NCI-H446 treated with DMSO at 0.1 percent for 48 hours (cell line): ENCODE results near the gene HES7.
A peak's percentile ranks its signal among the peaks of the same experiment; 100 is the strongest.
"Not testable (repeated sequence)": the region's sequence is repeated elsewhere in the genome, so short reads cannot be mapped to it uniquely, and the experiment has no call there.

Source experiments
- DNase-seq: peaks from one replicate; lab custom pipeline; 2025; lab: John Stamatoyannopoulos, UW

Gene HES7

DNA sequence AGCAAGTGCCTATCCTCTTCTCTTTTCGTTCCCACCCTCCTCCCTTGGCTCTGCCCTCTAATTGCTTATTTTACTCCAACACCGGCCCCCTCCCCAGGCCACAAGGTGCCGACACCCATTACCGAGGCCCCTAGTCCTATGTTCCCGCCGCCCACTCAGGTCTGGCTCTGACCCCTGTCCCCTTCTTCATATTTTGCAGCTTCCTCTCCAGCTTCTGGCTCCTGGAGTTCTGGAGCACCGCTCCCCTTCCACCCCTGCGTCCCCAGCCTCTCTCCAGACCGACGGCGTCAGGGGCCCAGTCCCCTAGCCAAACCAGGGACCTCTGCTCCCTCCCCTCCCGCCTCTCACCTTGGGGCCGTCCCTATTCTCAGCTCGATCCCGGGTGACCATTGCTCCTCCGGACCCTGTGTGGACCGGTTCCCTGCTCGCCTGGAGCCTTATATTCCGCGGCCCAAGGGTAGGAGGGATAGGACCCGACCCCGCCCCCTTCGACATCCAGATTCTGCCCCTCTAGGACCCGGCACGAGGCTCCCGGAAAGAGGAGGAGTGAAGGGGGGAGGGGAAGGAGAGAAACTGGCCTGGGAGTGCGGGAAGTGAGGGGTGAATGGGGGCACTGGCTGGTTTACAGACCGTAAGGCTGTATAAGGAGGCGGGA, at the start of gene HES7:
TSS of gene HES7 (minus strand) at position 412 of the 655 bp plus-strand sequence. CDS start at position 390, 22 bp downstream.
- no peak for DNase-seq

DNA sequence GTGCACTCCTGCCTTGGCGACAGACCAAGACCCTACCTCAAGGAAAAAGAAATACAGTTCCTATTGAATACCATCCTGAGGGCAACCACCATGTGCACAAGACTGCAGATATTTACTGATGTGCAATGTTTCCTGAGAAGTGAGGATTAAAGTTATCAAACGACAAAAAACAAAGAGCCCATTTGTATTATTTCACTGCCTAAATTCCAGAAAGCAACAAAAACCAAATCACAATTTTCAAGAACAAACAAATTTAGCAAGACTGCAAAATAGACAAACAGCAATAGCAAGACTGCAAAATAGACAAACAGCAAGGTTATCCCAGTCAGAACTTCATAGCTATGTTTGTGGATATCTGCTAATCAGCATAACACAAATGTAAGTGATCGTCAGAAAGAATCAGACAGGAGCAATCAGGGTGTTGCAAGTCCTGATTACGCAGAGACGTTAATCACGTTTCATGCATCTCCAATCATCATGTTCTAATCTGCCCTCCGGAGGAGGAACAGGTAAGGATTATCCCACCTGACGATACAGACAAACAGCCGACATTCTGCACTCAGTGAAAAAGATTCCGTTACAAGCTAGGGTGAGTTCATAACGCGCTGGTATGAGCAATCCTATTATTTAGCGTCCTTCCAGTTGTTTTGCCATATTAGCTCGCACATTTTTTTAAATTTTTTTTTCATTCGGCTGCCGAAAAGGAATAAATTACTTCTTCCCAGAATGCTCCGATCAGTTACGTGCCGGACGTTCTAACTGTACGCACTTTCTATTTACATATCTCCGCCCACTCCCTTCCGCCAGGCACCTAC, 49.4 kb upstream of the HES7 start:
- peak; percentile 99 for DNase-seq

DNA sequence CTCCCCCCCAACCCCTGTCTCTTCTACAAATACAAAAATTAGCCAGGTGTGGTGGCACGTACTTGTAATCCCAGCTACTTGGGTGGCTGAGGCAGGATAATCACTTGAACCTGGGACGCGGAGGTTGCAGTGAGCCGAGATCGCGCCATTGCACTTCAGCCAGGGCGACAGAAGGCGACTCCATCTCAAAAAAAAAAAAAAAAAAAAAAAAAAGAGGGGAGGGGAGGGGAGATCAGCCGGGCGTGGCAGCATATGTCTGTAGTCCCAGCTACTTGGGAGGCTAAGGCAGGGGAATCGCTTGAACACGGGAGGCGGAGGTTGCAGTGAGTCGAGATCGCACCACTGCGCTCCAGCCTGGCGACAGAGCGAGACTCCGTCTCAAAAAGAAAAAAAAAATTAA, 46.3 kb upstream of the HES7 start:
- DNase-seq, result not testable (repeated sequence)

DNA sequence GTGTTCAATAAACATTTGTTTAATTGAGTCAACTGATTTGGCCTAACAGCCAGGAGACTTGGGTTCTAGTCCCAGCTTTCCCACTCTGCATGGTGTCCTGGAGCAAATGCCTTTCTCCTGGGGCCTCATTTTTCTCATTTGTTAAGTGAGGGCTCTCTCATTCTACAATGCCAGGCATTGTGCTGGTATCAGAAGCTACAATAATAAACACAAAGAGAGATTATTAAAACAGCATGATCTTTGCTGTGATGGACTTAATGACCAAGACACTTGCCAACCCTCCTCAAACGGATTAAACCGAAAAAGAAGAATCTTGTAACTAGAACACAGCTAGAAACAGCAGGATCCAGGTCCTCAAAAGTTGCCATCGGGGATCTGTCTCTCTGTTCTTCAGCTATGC, 43.6 kb upstream of the HES7 start:
- DNase-seq, result no peak

DNA sequence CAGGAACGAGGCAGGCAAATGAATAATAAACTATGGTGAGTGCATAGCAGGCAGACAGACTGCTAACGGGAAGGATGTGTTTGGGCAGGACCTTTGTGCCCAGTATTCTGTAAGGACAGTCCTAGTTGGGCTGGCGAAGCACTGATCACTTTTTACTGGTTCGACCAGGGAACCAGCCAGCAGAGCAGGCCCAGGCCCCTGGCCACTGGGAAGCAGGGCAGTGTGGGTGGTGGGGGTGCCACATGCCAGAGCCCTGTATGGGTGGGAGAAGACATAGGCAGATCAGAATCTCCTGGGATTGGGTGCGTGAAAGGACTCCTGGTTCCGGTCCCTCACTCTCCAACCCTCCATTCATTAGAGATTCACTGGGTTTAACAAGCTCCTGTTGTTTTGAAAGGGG, 42.8 kb upstream of the HES7 start:
- no peak for DNase-seq

DNA sequence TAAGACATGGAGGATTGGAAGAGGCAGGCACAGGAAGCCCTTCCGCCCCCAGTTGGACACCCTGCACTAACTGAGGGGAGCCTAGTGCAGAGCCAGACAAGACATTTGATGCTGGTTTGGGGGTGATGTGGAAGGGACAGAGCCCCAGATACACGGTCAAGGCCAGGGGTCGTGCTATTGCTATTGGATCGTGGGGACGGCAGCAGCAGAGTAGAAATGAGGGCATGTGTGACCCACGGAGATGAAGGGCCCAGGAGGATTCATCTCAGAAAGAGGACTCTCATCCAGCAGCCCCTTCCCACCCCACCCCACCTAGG, 40.9 kb upstream of the HES7 start:
- DNase-seq, result no peak

DNA sequence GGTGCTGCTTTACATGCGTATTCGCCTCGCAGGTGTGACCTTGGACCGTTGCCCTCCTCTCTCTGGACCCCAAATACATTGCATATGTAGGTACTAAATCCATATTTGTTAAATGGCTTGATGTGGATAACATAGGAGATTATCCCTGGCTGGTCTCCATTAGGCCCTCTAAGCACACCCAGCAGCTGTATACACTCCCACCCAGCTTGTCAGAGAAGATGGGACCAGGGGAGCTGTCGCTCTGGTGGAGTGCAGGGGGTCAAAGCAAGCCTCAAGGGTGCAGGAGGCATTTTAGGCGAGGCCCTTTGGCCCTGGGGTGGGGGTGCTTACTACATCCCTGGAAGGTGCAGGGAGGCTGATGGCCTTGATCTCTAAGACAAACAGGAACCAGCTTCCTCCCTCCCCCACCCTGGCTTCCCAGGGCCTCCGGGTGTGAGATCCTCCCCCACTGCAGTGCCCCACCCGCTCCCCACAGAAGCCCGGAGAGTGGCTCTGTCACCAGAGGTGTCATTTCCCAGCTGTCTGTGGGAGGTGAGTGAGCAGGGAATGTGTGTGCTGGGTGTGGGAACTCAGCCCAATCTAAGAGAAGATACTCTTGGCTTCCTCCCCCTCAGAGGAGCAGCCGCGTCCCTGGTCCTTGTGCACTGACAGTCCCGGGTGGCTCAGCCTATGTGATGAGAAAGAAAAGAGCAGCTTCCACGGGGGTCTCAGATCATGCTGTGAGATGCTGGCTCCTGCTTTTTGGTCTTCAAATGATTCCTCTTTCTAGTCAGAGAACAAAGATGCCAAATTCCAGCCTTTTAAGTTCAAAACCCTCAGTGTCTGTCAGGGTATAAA, 40.3 kb upstream of the HES7 start:
- no peak for DNase-seq

DNA sequence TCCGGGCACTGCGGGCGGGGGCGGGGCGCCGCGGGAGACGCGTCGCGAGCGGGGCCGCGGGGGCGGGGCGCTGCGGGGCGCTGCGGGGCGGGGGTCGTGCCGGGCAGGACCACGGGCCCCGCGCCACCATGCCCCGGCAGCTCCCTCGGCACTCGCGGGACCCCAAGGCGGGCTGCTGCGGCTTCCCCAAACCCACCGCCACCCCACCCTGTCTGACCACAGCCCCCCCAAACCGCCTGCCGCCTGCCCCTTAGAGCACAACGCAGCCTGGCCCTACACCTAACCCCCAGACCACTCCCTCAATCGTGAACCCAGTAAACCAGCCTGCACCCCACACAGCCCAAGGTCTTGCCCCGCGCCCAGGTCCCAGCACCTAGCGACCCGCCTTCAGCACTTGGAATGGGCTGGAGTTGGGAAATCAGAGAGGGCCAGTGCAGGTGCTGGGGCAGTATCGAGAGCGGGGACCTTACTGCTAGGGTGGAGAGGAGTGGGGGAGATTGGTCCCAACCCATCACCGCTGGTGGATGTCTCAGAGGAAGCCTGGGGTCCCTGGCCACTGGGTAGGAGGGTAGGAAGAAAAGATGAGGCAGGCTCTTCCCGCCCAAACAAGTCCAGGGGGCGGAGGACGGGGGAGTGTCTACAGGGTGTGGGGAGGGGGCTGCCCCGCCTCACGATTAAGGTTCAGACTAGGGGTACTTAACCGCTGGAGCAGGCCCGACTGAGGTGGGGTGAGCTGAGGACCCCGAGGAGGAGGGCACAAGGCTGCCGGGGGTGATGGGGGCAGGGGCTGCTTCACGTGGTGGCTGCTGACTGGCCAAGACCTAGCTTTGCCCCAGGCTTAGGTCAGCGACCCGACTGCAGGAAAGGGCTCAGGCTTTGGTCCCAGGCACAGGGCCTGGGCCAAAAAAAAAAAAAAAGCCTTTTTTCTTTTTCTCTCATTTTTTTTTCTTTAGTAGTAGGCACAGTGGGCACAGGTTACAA, 39.4 kb upstream of the HES7 start:
- peak; percentile 30 for DNase-seq

DNA sequence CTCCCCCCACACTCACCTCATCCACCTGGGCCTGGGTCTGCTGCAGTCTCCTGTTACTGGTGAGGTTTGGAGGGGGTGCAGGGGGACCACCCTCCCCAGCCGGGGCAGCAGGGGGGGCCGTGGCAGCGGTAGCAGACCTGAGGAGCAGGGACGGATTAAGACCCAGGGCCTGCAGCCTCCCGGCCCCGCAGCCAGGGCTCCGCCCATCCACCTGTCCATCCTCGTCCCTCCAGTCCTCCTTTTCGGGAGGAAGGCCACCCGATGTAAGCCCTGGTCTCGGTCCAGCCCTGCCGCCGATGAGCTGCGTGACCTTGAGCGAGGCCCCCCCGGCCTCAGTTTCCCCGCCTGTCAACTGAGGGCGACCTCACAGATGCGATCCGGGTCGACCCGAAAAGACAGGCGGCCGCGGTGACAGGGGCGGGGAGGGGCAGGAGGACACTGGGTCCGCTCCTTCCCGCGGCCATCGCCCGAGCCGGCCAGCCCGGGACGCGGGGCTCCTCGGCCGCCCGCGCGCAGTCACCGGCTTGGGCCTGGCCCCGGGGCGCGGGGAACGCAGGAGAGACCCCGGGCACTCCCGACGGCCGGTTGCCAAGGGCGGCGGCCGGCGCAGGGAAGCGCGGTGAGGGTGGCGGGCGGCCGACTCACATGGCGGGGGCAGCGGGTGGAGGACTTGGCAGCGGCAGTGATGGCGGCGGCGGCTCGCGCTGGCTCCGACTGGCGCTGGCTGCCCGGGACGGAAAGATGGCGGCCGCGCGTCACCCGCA, 38.5 kb upstream of the HES7 start, which contains the start of gene VAMP2:
TSS of gene VAMP2 (minus strand) at position 716 of the 764 bp plus-strand sequence. CDS start at position 647, 69 bp downstream.
- DNase-seq, result no peak

DNA sequence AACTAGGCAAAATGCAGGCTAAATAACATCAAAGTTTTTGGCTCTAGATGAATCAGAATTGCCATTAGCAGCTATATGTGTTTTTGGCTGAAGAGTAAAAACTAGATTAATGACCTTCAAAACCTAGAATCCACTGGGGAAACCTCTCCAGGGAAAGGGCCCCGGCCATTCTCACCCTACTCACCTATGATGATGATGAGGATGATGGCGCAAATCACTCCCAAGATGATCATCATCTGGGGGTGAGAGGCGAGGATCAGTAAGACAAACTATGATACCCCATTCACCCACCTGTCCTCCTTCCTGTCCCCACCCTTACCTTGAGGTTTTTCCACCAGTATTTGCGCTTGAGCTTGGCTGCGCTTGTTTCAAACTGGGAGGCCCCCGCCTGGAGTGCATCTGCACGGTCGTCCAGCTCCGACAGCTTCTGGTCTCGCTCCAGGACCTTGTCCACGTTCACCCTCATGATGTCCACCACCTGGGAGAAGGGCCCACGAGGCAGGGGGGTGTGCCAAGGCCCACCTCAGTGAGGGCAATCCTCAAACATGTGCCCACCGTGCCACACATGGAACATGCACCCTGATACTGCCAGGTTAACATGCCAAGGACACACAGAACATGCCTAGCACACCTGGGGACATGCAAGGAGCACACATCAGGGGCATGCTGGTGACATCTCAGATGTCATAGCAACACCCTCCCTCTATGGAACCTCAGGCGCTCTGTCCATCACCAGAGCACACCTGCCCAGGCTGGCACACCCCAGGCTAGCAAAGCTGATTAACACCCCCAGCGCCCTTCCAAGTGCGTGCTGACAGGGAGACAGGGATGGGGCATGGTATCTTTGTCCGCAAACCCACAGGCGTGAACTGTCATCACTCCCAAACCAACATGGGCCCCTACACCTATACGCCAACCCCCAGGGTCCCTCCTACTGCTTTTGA, 37.7 kb upstream of the HES7 start:
- DNase-seq, result no peak

DNA sequence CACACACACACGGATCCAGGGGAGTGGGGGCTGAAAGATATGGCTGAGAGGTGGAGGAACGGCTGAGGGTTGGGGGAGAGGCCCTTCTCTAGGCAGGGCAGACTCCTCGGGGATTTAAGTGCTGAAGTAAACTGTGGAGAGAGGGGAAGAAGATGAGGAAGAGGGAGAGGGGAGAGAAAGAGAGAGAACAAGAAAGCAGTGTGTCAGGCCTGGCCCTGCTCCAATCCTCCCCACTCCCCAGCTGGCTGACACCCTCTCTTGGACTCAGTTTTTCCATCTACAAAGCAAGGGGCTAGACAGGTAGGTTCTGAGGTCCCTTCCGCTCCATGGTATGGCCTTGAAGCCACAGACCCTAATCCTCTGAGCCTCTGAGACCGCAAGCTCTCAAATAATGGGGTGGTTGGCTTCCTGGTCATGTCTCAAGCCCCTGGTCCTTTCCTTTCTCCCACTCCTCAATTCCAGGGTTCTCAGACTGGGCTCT, 36.9 kb upstream of the HES7 start:
- no peak for DNase-seq

DNA sequence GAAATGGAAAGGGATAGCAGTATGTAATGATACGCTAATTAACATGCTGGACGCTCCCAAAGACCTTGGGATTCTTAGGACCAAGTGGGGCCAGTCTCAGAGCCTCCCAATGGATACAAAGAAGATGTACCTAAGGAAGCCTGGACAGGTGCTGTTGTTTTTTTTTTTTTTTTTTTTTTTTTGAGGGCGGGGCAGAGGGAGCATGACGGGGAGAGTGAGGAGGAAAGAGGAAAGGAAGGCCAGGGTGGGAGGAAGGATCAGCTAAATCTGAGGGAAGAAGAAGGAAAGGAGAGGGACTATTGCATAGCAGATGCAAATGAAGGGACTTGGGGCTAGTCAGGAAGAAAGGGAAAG, 36.3 kb upstream of the HES7 start:
- no peak for DNase-seq

DNA sequence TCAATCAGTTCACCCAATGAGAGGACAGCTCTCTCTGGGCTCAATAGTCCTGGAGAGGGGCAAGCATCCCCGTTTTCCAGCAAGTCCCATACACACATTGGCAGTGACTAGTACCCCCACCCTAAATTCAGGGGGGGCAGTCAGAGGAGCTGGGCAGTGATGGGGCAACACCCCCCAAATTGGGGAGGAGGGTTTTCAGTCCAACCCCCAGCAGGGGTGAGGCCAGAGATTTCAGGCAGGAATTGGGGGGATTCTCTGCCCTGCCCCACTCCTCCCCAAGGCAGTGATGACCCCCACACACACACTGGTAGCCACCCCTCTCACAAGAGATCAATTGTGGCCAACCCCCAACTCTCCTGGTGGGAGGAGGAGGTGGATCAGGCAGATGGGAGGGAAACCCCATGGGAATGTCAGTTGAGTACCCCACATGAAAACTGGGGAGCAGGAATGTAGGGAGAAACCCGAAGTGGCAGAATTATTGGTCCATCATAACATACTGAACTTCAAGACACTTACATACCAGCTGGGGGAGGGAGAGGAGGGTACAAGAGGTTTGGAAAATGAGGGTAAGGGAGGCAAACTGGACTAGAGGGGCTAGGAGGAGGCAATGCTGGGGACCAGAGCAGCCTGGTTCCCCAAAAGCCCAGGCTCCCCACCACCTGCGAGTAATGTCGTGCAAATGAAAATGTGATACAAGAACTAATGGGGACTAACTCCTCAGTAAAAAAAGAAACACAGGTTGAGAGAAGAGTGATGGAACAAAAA, 35.7 kb upstream of the HES7 start:
- DNase-seq, result no peak

DNA sequence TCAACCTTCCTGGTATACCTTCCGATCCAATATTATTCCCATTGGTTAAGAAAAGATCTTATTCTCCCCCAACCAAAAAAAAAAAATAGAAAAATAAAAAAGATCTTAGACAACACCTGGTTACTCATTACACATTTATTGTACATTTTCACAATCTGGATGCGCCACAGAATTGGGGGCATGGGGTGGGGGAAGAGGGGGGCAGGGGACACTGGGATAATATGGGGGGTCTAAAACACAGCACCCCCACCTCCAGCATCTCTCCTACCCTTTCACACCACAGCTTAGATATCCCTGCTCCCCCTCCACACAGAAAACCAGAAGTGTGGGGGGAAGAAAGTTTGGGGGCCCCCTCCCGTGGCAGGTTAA, 35.1 kb upstream of the HES7 start:
- no peak for DNase-seq

DNA sequence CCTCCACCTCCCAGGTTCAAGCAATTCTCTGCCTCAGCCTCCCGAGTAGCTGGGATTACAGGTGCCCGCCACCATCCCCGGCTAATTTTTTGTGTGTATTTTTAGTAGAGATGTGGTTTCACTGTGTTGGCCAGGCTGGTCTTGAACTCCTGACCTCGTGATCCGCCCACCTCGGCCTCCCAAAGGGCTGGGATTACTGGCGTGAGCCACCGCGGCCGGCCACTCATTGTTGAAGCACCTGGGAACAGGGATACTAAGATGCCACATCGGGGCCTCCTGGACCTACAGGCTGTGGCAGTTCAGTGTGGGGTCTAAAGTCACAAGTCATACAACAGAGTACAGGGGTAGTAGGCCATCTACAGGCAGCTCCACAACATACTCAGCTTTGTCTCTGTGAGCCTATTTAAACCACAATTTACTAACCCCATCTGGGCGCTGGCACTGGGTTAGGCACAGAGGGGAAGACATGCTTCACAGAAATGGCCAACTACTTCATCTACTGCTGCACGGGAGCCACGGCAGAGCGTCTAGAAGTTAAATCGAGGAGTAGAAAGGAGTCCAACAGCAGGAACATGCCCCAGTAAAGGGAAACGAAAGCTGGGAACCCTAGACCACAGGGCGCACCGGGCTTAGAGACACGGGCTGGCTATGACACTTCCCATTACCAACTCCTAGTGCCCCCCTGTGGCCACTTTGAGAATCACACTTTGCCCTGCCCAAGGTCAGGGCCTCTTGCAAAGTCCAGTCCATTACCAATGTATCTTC, 34.5 kb upstream of the HES7 start:
- peak; percentile 63 for DNase-seq

DNA sequence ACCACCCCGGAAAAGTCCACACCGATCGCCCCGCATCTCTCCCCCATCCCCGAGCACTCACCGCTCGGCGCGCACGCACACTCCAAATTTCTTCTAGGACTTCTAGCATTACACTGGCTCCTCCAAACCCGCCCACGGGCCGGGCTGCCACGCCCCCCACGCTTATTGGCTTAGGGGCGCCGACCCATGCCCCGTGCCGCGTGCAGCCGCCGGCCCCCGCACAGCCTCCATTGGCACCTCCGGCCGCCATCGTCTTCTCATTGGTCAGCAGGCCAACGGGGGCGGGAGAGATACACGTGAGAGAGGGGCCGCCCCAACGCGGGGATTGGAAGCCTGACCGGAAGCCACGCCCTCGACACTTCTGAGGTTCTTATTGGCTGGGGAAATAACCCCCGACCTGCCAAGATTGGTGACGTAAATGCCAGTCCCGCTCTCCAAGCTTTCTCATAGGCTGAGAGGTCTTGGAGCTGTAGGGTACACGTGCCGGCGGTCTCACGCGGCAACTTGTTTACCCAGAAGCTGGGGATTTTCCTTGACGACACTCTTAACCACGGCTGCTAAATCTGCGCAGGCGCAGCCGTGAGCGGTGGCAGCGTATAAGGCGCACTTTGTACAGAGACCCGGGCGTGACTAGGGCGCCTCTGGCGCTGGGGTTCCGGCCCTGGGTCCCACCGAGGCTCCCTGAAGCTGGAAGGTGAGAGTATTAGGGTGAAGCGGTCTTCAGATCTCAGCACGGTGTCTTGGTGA, 32.5 kb upstream of the HES7 start:
- DNase-seq, result peak; percentile 100

DNA sequence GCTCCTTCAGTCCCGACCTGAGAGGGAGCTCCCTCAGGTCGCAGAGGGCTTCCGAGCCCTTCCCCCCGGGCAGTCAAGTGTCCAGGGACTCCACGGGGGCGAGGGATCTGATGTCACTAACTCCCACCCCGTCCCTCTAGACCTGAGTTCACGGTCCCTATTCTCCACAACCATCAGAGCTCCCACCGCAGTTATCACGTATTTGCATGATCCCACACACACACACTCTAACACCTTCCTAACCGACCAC, 32.0 kb upstream of the HES7 start:
- no peak for DNase-seq
